Measurements from ENCODE around the gene ESRRA.

The ESRRA gene

GRCh38 chr11:64357446-64357845 lies 52.1 kb downstream of the ESRRA start:
- no peak for DNase-seq (ENCODE audit: low read depth)
- H3K4me3 ChIP-seq (ENCODE audit: low read depth, low read length), result no peak overlapping the region

GRCh38 chr11:64357904-64358535 lies 52.7 kb downstream of the ESRRA start:
- H3K4me3 ChIP-seq (ENCODE audit: low read depth, low read length), result no peak overlapping the region
- no peak for DNase-seq (ENCODE audit: low read depth)

GRCh38 chr11:64358536-64358906 lies 53.2 kb downstream of the ESRRA start:
- DNase-seq (ENCODE audit: low read depth), result no peak

GRCh38 chr11:64358907-64359711 lies 53.8 kb downstream of the ESRRA start, which contains the start of gene RPS6KA4:
Gene RPS6KA4 (plus strand): TSS chr11:64359162. CDS start chr11:64359236, 74 bp downstream.
- peak within 1 kb of the TSS; percentile 77 for H3K4me3 ChIP-seq (ENCODE audit: low read depth, low read length)
- DNase-seq (ENCODE audit: low read depth), result no peak

More at GRCh38 chr11:64358536-64358906, 53.2 kb downstream of the ESRRA start:
- peak overlapping the region; percentile 77 for H3K4me3 ChIP-seq (ENCODE audit: low read depth, low read length)

GRCh38 chr11:64359712-64360445 lies 54.6 kb downstream of the ESRRA start:
- H3K4me3 ChIP-seq (ENCODE audit: low read depth, low read length), result peak overlapping the region; percentile 77
- no peak for DNase-seq (ENCODE audit: low read depth)

GRCh38 chr11:64360448-64360921 lies 55.2 kb downstream of the ESRRA start:
- DNase-seq (ENCODE audit: low read depth), result no peak
- peak overlapping the region; percentile 77 for H3K4me3 ChIP-seq (ENCODE audit: low read depth, low read length)

GRCh38 chr11:64361659-64362058 lies 56.3 kb downstream of the ESRRA start:
- DNase-seq (ENCODE audit: low read depth), result no peak
- H3K4me3 ChIP-seq (ENCODE audit: low read depth, low read length), result no peak overlapping the region

- no peak for DNase-seq (ENCODE audit: low read depth)
- H3K4me3 ChIP-seq (ENCODE audit: low read depth, low read length), result no peak overlapping the region
Observed at GRCh38 chr11:64362339-64362738, 57.0 kb downstream of the ESRRA start.

- no peak for DNase-seq (ENCODE audit: low read depth)
- no peak overlapping the region for H3K4me3 ChIP-seq (ENCODE audit: low read depth, low read length)
Observed at GRCh38 chr11:64364435-64364834, 59.1 kb downstream of the ESRRA start.

GRCh38 chr11:64364911-64365310 lies 59.6 kb downstream of the ESRRA start:
- DNase-seq (ENCODE audit: low read depth), result no peak

More at GRCh38 chr11:64364911-64365310, 59.6 kb downstream of the ESRRA start:
- H3K4me3 ChIP-seq (ENCODE audit: low read depth, low read length), result no peak overlapping the region
